HepG2 (cell line): Measurements from ENCODE around the gene SASS6. TPM values are rescaled to one million over a fixed set of nuclear protein-coding genes. Genes with fewer than 3 reads are reported as not detected.

Experiments used
- ADNP ChIP-seq: sonication (generic); formaldehyde crosslinking; IDR thresholded peaks from 2 replicates; pipeline ENCODE4 v1.4.0; 2020; ENCODE audit warnings: missing genetic modification reagents
- DMTF1 ChIP-seq: sonication (generic); formaldehyde crosslinking; IDR thresholded peaks from 2 replicates; pipeline ENCODE4 v1.4.0; 2020; ENCODE audit warnings: mild to moderate bottlenecking, missing genetic modification reagents
- FOXK2 ChIP-seq: fragments of 450-650 bp; IDR thresholded peaks from 2 replicates; pipeline ENCODE4 v1.6.1; 2016
- FOXO4 ChIP-seq: sonication (generic); formaldehyde crosslinking; conservative IDR thresholded peaks from 2 replicates; pipeline ENCODE4 v1.8.1; 2023; ENCODE audit warnings: missing genetic modification reagents
- GRHL1 ChIP-seq: sonication (generic); formaldehyde crosslinking; conservative IDR thresholded peaks from 2 replicates; pipeline ENCODE4 v1.8.0; 2022; ENCODE audit warnings: missing genetic modification reagents
- MAZ ChIP-seq, 2 experiments: sonication (generic) in 1 of 2; formaldehyde crosslinking in 1 of 2; IDR thresholded peaks; 2 replicates each; pipeline versions ENCODE4 v1.5.0 to v1.6.1; 2012 to 2020; ENCODE audit warnings: low read depth in 2 of 2, mild to moderate bottlenecking in 2 of 2, borderline replicate concordance in 1 of 2, improper control_type of control experiment in 1 of 2, low read length in 1 of 2, missing genetic modification reagents in 1 of 2, moderate library complexity in 1 of 2
- MYPOP ChIP-seq: sonication (generic); formaldehyde crosslinking; IDR thresholded peaks from 2 replicates; pipeline ENCODE4 v1.8.1; 2023; ENCODE audit warnings: mild to moderate bottlenecking, moderate library complexity, missing genetic modification reagents
- PLRG1 ChIP-seq: fragments of 450-650 bp; conservative IDR thresholded peaks from 2 replicates; pipeline ENCODE4 v1.6.1; 2016
- PREB ChIP-seq: sonication (generic); formaldehyde crosslinking; IDR thresholded peaks from 2 replicates; pipeline ENCODE4 v1.4.0; 2020; ENCODE audit warnings: missing genetic modification reagents
- SALL1 ChIP-seq: sonication (generic); formaldehyde crosslinking; IDR thresholded peaks from 2 replicates; pipeline ENCODE4 v1.8.0; 2022; ENCODE audit warnings: mild to moderate bottlenecking, missing genetic modification reagents
- SP4 ChIP-seq: sonication (generic); formaldehyde crosslinking; IDR thresholded peaks from 2 replicates; pipeline ENCODE4 v1.8.1; 2023; ENCODE audit warnings: mild to moderate bottlenecking, missing genetic modification reagents
- ZKSCAN1 ChIP-seq: fragments of 150-350 bp; IDR thresholded peaks from 2 replicates; pipeline ENCODE4 v1.6.1; 2014; ENCODE audit warnings: low read length
- ZNF609 ChIP-seq: sonication (generic); formaldehyde crosslinking; IDR thresholded peaks from 2 replicates; pipeline ENCODE4 v1.4.0; 2020; ENCODE audit warnings: mild to moderate bottlenecking, missing genetic modification reagents, borderline replicate concordance
- ZNF784 ChIP-seq: sonication (generic); formaldehyde crosslinking; IDR thresholded peaks from 2 replicates; pipeline ENCODE4 v1.5.1; 2020; ENCODE audit warnings: missing genetic modification reagents, mild to moderate bottlenecking, borderline replicate concordance
- polyA plus RNA-seq, 8 experiments: library from polyadenylated mRNA; depleted of rRNA in 3 of 8; stranded (reverse) in 7 of 8; unstranded in 1 of 8; fragments of >200 nt; fragmentation: Illumina TruSeq in 4 of 8; extraction: Trizol in 4 of 8; gene quantifications; 2 replicates each; pipeline versions ENCODE4 v1.2.1 to v1.2.3, GENCODE V29; 2011 to 2016; ENCODE audit warnings: low read depth in 4 of 8, missing spikeins in 1 of 8, mixed read lengths in 1 of 8; ENCODE audit not compliant: insufficient read depth in 1 of 8
- total RNA-seq, 5 experiments: library from RNA; depleted of rRNA; stranded (reverse); fragments of >200 nt; fragmentation: Illumina TruSeq; extraction: Trizol; gene quantifications; 2 replicates each; pipeline ENCODE4 v1.2.3, GENCODE V29; 2016; ENCODE audit warnings: low read depth in 1 of 5

Gene SASS6
- total and polyA plus RNA-seq, 2 of the 13 experiments (the other 11 are each of a cell fraction or from before 2014, with no cell fraction given), result 2.3 to 10.7 TPM

GRCh38 chr1:100130552-100131077 is 2.1 kb downstream of the SASS6 start (continued):
- TF ChIP-seq ZNF609 (CRISPR knock-in tag) (peak; percentile 77; the same call in 1 of the 2 replicates), DMTF1 (no peak), ZNF784 (CRISPR knock-in tag) (no peak), ZKSCAN1 (no peak), SP4 (no peak), MAZ (IDR thresholded peaks at IDR 0.05; ENCODE audit: borderline replicate concordance, low read depth, low read length) (no peak), MAZ (CRISPR knock-in tag; IDR thresholded peaks at IDR 0.05; ENCODE audit: low read depth) (no peak), ADNP (no peak), PLRG1 (no peak), FOXO4 (CRISPR knock-in tag) (no peak), PREB (CRISPR knock-in tag) (no peak), MYPOP (CRISPR knock-in tag) (no peak), GRHL1 (CRISPR knock-in tag) (no peak), FOXK2 (no peak), SALL1 (CRISPR knock-in tag) (peak; percentile 45; the same call in 1 of the 2 replicates)
